GF-D8 (cell line): ENCODE results near the gene ELF1.
"Not testable (repeated sequence)": the region's sequence is repeated elsewhere in the genome, so short reads cannot be mapped to it uniquely, and the experiment has no call there.

ENCODE experiments used
- DNase-seq: peaks from one replicate; lab custom pipeline; 2025; lab: John Stamatoyannopoulos, UW

ELF1 gene

DNA sequence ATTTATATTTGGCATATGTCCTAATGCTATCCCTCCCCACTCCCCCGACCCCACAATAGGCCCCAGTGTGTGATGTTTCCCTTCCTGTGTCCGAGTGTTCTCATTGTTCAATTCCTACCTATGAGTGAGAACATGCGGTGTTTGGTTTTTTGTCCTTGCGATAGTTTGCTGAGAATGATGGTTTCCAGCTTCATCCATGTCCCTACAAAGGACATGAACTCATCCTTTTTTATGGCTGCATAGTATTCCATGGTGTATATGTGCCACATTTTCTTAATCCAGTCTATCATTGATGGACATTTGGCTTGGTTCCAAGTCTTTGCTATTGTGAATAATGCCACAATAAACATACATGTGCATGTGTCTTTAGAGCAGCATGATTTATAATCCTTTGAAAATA, 23.3 kb upstream of the ELF1 start:
- not testable (repeated sequence) for DNase-seq

DNA sequence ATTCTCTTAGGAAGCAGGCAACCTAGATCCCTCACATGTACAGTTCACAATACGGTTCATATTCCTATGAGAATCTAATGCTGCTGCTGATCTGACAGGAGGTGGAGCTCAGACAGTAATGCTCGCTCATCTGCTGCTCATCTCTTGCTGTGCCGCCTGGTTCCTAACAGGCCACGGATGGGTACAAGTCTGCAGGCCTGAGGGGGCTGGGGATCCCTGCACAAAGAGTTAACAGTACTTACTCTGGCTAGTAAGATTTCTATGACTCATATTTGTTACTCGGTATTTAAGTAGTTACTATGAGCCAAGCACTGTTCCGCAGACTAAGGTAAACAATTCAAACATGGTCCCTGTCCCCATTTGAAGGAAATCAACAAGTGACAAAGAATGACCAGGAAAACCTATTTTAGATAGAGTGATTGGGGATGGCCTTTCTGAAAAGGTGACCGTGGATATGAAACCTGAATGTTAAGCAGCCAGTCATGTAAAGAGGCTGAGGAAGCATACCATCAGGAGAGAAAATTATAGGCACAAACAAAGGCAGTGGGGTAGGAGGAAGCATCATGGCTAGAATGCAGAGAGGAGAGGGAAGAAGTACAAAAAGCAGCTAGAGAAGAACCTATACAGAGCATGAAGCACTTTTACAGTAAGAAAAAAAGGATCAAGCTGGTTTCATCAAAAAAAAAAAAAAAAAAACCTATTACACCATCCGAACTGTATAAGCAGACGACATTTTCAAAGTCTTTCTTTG, 21.6 kb upstream of the ELF1 start:
- no peak for DNase-seq

DNA sequence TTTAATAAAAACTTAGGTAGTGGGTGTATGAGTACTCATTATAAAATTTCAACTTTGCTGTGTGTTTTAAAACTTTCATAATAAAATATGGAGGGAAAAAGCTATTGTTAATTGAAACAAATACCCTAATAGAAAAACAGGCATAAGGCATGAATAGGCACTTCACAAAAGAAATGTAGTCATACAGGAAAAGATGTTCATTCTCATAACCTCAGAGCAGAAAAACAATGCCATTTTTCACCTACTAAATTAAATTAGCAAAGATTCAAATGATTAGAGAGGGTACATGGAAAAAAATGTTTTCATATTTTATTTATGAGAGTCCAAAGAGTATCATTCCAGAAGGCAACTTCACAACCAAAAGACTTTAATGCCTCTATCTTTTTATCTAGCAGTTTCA, 20.6 kb upstream of the ELF1 start:
- DNase-seq = no peak

DNA sequence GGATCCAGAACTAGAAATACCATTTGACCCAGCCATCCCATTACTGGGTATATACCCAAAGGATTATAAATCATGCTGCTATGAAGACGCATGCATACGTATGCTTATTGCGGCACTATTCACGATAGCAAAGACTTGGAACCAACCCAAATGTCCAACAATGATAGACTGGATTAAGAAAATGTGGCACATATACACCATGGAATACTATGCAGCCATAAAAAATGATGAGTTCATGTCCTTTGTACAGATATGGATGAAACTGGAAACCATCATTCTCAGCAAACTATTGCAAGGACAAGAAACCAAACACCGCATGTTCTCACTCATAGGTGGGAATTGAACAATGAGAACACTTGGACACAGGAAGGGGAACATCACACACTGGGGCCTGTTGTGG, 17.4 kb upstream of the ELF1 start:
- DNase-seq = not testable (repeated sequence)

DNA sequence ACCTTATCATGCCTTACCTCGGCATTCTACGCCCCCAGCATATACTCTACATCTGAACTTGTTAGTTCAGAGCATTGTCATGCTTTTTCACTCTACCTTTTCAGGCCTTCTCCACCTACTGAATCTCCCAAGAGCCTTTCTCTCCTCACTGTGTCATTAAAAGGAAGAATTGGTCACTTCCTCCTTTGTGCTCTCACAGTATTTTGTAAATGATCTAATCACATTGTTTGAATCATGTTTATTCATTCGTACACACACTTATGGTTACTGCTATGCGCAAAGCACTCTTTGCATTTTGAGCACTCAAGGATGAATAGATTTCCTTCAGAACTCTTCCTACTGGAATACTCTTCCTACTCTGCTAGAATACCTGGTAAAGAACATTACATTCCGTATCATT, 15.8 kb upstream of the ELF1 start:
- no peak for DNase-seq

DNA sequence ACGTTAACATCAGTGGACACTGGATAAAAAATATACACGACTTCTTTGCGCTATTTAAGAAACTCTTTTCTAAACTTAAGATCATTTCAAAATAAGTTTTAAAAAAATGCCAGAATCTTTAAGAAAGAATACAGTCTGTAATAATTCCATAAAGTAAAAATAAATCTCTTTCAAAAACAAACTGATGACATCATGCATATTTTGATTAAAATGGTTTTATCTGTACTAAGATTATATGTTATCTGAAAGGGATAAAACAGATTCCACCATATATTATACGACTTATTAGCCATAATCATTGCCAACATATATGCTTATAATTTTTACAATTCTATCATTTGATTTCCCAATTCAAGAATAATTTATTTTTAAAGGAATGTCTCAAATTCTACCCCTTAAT, 15.3 kb upstream of the ELF1 start:
- no peak for DNase-seq

DNA sequence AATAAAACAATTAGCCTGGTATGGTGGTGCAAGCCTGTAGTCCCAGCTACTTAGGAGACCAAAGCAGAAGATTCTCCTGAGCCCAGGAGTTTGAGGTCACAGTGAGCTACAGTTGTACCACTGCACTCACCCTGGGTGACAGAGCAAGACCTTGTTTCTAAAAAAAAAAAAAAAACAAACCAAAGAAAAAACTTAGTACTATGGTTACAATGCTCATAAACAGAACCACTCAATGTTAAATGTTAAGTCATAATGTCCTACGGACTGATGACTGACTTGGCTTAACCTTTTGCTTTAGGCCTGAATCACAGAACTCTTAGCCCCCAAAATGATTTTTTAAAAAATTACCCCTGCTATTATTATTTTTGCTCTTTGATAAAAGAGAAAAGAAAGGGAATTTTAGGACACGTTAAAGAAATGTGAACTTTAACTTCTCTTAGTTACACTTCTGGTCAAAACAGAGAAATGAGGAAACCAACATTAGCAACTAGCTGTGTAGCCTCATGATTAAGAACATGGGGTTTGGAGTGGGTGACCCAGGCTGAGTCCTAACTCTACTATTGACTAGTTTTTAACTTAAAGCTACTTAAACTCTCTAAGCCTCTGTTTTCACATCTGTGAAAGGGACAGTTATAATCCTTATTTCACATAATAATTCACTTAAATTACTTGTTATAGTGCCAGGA, 13.7 kb upstream of the ELF1 start:
- no peak for DNase-seq

DNA sequence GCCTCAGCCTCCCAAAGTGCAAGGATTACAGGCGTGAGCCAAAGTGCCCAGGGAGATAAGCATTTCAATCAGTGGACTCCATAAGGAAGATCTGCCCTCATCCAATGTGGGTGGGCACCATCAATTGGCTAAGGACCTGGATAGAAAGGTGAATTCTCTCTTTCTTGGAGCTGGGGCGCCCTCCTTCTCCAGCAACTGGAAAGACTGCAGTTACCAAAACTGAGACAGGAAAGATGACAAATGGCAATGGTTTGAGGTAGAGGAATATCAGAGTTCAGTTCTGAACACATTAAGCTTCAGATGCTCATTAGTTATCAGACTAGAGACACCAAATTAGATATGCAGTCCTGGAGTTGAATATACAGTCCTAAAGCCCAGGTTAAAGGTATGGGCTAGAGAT, 10.5 kb upstream of the ELF1 start:
- no peak for DNase-seq

DNA sequence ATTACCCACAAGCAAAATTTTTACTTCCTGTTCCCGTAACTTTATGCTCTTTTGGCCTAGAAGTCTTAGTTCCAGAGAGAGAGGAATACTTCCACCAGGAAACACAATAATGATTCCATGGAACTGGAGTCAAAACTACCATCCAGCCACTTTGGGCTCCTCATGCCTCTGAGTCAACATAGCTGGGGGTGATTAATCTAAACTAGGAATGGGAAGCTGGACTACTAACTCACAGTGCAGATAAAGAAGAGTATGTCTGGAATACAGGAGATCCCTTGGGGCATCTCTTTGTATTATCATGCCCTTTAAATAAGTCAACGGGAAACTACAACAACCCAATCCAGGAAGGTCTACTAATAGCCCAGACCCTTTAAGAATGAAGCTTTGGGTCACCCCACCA, 8.9 kb upstream of the ELF1 start:
- DNase-seq = no peak

DNA sequence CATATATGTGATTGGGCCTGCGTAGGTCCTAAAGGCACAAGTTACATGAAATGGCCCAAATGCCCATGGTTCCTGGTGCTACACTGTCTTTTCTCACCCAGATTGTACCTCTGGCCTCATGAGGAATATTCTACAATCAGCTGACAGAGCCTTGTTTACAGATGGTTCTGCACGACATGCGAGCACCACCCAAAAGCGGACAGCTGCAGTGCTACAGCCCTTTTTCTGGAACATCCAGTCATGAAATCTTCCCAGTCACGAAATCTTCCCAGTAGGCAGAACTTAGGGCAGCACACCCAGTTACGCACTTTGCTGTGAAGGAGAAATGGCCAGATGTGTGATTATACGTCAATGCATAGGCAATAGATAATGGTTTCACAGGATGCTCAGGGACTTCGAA, 7.7 kb upstream of the ELF1 start:
- DNase-seq = no peak

DNA sequence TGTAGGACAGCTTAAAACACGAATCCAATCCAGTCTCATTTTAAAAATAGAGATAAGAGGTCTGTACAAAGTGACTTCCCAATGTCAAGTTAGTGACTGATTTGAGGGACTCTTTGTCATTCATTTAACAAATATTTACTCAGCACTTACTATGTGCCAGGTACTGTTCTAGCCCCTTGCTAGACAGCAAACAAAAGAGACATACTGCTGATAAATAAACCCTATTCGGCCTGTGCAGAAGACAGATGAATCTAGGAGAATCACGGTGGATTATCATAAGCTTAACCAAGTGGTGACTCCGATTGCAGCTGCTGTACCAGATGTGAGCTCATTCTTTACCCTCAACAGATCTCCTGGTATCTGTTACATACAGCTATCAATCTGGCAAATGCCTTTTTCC, 6.4 kb upstream of the ELF1 start:
- DNase-seq = no peak

DNA sequence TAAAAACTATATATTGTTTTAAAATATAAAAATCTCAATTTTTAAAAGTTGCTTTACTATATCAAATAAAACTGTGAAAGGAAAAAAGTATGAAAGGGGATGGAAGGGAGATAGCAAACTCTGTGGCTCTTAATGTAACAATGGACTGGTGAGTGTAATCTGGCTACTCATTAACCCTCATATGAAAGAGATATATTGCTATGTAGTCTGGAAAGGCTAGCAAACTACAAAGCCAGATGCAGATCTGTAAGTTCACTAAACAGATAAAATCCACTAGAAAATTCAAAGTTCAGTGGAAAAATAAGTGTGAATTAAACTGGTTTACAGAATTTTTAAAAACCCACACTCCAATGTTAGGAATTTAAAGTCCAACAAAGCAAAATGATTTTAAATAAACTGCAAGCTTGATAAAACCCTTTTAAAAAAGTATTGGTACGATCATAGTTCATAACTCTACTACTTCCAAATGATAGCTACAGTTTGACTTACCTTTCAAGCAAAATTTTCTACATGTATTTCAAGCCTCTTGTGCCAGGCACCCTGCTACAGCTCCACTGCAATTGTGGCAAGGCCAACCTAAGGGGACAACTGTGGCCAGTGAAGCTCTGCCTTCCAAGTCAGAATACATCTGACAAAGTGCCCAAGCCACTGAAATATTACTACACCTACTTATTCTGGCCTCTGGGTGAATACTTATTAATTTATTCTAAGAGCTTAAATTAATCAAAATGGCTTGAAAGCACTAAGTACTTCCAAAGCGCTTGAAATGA, 647 bp upstream of the ELF1 start:
- no peak for DNase-seq

DNA sequence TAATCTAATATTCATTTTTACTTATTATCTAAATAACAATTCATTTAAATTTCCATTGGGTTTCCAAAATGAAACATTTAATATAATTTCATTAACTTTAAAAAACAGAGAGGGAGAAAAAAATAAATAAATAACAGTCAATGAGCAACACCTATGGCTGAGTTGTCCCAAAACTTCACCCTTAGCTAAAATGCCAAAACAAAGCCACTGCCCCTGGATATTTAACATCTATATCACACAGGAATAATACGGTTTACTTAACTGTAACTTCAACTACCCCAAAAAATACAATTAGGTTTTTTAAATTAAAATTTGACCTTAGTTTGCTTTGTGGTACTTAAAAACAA, 541 bp downstream of the ELF1 start:
- DNase-seq = no peak

DNA sequence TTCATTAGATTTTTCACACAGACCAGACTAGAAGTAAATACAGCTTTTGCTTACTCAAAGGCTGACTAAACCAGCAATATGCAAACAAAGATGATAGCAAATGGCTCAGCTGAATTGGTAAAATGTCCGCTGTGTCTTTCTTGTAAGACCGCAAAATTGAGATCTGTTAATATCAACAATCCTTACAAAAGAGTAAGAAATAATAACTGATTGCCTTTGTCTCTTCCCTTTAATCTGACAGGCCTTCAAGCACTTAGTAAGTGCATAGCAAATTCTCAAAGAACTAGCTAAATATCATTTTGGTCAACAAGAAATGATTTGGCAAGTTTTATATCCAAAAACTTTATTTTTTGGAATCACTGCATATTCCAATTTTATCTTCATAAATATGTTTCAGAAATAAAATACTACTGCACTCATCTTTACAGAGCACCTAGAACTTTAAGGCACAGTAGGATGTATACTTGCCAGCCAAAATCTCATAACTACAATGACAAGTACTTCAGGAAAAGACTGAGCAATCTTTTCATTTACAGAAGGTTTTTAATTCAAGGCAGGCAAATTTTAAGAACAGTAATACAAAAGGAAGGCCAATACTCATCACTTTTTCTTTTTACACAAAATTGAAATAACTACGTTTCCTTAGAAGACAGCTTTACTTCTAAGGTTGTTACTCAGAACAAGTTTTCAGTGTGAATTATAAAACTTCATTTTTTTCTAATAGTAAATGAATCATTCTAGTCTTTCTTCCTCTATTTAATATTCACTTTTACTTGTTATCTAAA, 1.1 kb downstream of the ELF1 start:
- DNase-seq = no peak

DNA sequence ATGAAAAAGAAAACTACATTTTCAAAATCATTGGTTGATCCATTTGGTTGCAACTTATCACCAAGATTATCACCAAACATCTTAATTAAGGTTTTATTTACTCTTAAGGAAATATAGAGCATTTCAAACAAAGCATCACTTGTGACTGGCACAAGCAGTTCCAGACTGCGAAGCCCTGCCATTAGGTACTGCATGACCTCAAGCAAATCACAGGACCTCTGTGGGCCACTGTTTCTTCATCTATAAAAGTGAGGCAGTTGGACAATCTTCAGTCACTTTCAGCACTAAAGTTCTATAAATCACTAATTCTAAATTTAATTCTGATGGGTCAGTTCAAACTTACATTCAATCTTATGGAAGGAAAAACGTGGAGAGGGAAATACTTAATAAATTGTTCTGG, 2.0 kb downstream of the ELF1 start:
- no peak for DNase-seq

DNA sequence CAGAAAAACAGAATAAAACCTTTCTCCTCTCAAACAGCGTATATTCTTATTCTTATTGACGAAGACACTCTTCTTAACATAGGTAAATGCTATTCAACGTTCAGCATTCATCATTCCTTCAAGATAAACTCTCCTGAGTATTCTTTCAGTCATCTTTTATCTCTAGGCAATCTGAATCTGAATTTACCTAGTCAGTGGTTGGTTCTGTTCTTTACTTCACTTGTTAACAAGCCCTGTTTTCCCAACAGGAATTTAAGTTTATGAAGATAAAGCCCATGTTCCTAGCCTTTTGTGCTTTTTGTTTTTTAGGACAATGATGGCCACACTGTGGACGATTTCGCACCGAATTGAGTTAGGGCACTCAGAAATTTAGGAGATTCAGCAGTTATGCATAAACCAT, 3.2 kb downstream of the ELF1 start:
- no peak for DNase-seq

DNA sequence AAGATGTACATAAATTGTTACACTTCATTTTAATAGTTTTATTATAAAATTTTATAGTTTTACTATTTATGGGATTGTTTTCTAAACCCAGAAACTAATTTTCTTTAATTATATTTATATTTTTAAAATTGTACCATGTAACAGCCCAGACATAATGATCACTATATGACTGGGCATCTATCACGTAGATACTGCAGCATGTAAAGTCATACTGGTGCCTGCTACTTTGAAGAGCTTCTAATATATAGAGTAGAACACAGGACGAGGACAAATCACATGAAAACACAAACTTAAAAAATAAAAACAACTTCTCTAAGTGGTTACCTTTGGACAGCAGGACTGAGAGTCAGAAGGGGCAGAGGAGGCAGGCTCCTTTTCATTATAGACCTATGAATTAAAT, 5.3 kb downstream of the ELF1 start:
- DNase-seq = no peak

DNA sequence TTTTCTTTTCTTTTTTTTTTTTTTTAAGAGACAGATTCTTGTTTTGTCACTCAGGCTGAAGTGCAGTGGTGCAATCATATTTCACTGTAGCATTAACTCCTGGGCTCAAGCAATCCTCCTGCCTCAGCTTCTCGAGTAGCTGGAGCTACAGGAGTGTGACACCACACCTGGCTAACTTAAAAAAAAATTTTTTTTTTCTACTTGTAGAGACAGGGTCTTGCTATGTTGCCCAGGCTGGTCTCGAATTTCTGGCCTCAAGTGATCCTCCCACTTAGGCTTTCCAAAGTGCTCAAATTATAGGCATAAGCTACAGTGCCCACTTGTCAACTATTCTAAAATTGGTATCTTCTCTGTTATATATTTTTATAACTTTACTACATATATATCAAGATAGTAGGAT, 6.6 kb downstream of the ELF1 start:
- no peak for DNase-seq

DNA sequence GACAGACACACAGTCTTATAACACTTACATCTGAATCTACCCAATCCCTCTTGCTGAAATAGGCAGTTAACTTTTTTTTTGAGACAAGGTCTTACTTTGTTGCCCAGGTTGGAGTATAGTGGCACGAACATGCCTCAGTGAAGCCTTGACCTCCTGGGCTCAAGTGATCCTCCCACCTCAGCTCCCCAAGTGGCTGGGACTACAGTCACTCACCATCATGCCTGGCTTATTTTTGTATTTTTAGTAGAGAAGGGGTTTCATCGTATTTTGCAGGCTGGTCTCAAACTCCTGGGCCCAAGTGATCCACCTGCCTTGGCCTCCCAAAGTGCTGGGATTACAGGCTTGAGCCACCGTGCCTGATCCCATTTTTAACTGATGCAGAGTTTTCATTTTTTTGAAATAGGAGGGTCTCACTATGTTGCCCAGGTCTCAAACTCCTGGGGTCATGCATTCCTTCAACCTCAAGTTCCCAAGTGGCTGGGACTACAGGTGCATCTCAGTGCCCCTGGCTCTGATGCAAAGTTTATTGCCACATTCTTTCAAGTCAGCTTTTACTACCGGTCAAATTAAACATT, 7.6 kb downstream of the ELF1 start:
- no peak for DNase-seq

DNA sequence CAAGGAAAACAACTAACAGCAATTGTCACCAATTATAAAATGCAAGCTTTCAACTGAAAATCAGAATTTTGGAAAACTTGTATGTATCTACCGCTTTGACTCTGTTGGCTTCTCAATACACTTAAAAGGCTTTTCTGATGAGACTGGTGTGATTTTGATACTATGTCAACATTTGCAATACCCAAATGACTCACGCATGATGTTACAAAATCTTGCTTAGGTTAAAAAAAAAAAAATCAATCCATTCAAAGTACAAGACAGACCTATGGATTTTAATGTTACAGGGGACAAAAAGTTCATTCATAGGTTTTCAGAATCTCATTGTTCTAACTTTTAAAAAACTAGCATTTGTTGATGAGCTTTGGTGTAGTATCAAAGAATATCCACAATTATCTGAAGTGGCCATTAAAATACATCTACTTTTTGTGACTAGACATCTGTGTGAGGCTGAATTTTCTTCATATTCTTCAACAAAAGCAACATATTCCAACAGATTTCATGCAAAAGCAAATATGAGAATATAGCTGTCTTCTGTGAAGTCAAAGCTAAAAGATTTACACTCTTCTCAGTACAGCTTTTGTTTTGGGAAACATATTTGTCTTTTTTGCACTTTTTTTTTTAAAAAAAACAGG, 10.7 kb downstream of the ELF1 start:
- peak; percentile 57 for DNase-seq

DNA sequence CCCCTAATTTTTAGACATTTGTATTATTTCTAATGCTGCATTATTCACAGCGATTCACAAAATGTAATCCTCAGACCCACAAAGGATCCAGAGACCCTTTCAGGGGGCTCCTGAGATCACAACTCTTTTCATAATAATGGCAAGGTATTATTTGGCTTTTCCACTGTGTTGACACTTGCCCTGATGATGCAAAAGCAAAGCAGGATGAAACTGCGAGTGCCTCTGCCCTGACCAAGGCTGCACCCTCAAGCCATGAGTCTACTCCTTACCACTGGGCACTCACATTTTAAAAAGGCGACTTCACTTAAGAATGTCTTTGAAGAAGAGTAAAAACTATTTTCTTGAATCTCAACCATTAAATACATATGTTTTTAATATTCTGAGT, 11.4 kb downstream of the ELF1 start:
- DNase-seq = no peak
